Mesenchymal stem cell (in vitro differentiated cells and primary cell): ENCODE results near the gene RNF112. TPM values are rescaled to one million over a fixed set of nuclear protein-coding genes. Genes with fewer than 3 reads are reported as not detected.

Source experiments
- small RNA-seq: library from polyadenylated mRNA; stranded (forward); fragments of <200 nt; extraction: miRNeasy Mini kit (QIAGEN cat#:217004); gene quantifications from one replicate; pipeline ENCODE3, GENCODE V24; 2013; ENCODE audit warnings: low read depth

RNF112 gene

Small RNA genes lying within 50 kb of the gene (small RNA-seq; reads per million reads assigned to genes)
- gene RF00537 = not detected
